Measurements from ENCODE around the gene ZCCHC7. TPM values are rescaled to one million over a fixed set of nuclear protein-coding genes. Genes with fewer than 3 reads are reported as not detected.

ZCCHC7 gene
- total and polyA plus RNA-seq, 9 of the 15 experiments (the other 6 are each of a cell fraction or from before 2014, with no cell fraction given), result 34.1 to 68.9 (median 48.8) TPM

- TF ChIP-seq E2F4 (CRISPR knock-in tag; IDR thresholded peaks at IDR 0.05; ENCODE audit: low read depth) (no peak), L3MBTL2 (IDR thresholded peaks at IDR 0.05) (0 out of 2 replicates have a peak, but pooled peaks have one; percentile 19), NFYB (IDR thresholded peaks at IDR 0.05; ENCODE audit: extremely low read depth, insufficient read length) (no peak), MCM2 (IDR thresholded peaks at IDR 0.05; ENCODE audit: low read depth) (no peak), HNRNPH1 (optimal IDR thresholded peaks at IDR 0.05; ENCODE audit: low read depth, low read length) (no peak), RB1 (IDR thresholded peaks at IDR 0.05; ENCODE audit: low read depth) (peak; percentile 39; the same call in 1 of the 2 replicates), ETV5 (CRISPR knock-in tag; IDR thresholded peaks at IDR 0.05; ENCODE audit: low read depth) (no peak), REST (IDR thresholded peaks at IDR 0.05; ENCODE audit: borderline replicate concordance) (peak; percentile 63; the same call in 1 of the 2 replicates), REST (CRISPR knock-in tag; IDR thresholded peaks at IDR 0.05; ENCODE audit: low read depth) (no peak), MAFG (tag; conservative IDR thresholded peaks at IDR 0.05) (no peak), SMARCB1 (IDR thresholded peaks at IDR 0.05; ENCODE audit: insufficient read length, low read depth) (no peak), POLR2AphosphoS2 (IDR thresholded peaks at IDR 0.05; ENCODE audit: low read length) (no peak)
Measured at GRCh38 chr9:37390759-37391158, 270.4 kb downstream of the ZCCHC7 start (continued).
